Chondrocyte (in vitro differentiated cells): Measurements from ENCODE around the gene COG5. TPM values are rescaled to one million over a fixed set of nuclear protein-coding genes. Genes with fewer than 3 reads are reported as not detected.

Source experiments
- DNase-seq: peaks from one replicate; pipeline ENCODE4 v3.0.0; 2021; ENCODE audit warnings: mixed read lengths, low spot score
- H3K27ac Mint-ChIP-seq: one replicate; pipeline ENCODE4 v1.8.0; 2021; ENCODE audit warnings: mild to moderate bottlenecking, moderate library complexity, mixed read lengths; ENCODE audit not compliant: unreplicated experiment
- H3K27me3 Mint-ChIP-seq: 2 replicates; pipeline ENCODE4 v1.8.0; 2021; ENCODE audit warnings: low read depth, mixed read lengths
- H3K36me3 Mint-ChIP-seq: 2 replicates; pipeline ENCODE4 v1.8.0; 2021; ENCODE audit warnings: low read depth, mixed read lengths
- H3K4me1 Mint-ChIP-seq: 2 replicates; pipeline ENCODE4 v1.8.0; 2021; ENCODE audit warnings: low read depth, mild to moderate bottlenecking, mixed read lengths
- H3K4me3 Mint-ChIP-seq: one replicate; pipeline ENCODE4 v1.8.0; 2021; ENCODE audit warnings: mild to moderate bottlenecking, moderate library complexity, mixed read lengths; ENCODE audit not compliant: unreplicated experiment
- H3K9me3 Mint-ChIP-seq: 2 replicates; pipeline ENCODE4 v1.8.0; 2021; ENCODE audit warnings: low read depth, mixed read lengths
- total RNA-seq: library from RNA; stranded (reverse); gene quantifications from 3 replicates; pipeline ENCODE4 v1.2.1, GENCODE V29; 2021
- TF ChIP-seq, protein P1 (sequence below): fragments of 200-600 bp; sonication (generic); IDR thresholded peaks from 2 replicates; pipeline ENCODE4 v1.5.0; 2021; ENCODE audit warnings: antibody characterized with exemption, mild to moderate bottlenecking, moderate library complexity

Gene COG5
- total RNA-seq, 1 donor from 2014 or later, result 52.8 TPM

DNA sequence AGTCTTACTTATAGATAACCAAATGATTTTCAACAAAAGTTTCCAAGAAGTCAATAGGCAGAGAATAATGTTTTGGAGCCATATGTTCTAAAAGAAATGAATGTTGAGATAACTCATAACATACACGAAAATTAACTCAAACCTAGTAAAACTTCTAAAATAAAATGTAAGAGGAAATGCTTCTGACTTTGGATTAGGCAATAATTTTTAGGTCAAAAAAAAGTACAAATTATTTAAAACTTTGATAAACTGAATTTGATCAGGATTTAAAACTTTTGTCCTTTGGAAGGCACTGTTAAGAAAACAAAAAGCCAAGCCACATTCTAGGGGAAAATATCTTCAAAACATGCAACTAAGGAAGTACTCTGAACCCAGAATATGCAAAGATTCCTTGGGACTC, 242.1 kb downstream of the COG5 start:
- H3K27me3 Mint-ChIP-seq, result no peaks in the 10 kb centered on the region
- no peak overlapping the region for H3K4me3 Mint-ChIP-seq
- H3K27ac Mint-ChIP-seq, result no peak overlapping the region
- no peak for DNase-seq
- H3K9me3 Mint-ChIP-seq, result peaks cover 10% of the 10 kb centered on the region
- no peaks in the 10 kb centered on the region for H3K4me1 Mint-ChIP-seq
- TF ChIP-seq, protein P1, sequence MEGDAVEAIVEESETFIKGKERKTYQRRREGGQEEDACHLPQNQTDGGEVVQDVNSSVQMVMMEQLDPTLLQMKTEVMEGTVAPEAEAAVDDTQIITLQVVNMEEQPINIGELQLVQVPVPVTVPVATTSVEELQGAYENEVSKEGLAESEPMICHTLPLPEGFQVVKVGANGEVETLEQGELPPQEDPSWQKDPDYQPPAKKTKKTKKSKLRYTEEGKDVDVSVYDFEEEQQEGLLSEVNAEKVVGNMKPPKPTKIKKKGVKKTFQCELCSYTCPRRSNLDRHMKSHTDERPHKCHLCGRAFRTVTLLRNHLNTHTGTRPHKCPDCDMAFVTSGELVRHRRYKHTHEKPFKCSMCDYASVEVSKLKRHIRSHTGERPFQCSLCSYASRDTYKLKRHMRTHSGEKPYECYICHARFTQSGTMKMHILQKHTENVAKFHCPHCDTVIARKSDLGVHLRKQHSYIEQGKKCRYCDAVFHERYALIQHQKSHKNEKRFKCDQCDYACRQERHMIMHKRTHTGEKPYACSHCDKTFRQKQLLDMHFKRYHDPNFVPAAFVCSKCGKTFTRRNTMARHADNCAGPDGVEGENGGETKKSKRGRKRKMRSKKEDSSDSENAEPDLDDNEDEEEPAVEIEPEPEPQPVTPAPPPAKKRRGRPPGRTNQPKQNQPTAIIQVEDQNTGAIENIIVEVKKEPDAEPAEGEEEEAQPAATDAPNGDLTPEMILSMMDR, result no peak
- H3K36me3 Mint-ChIP-seq, result peaks cover 8% of the 10 kb centered on the region

DNA sequence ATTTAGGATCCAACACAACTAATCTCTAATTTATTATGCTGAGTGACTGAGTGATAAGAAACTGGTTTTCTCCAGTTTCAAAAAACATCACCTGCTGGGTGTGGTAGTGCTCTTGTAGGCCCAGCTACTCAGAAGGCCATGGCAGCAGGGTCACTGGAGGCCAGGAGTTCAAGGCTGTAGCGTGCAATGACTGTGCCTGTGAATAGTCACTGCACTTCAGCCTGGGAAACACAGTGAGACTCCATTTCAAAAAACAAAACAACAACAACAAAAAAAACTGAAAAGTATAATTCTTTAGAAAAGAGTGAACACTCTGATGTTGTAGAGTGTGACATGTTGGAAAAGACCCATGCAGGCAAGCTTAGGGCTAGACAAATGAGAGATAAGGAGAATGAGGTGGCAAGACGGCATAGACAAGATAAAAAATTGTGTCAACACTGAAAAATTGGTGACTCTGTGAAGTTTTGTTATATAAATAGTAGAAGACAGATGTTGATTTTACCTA, 243.9 kb downstream of the COG5 start:
- Mint-ChIP-seq H3K27me3 (no peaks in the 10 kb centered on the region), H3K27ac (no peak overlapping the region), H3K4me1 (no peaks in the 10 kb centered on the region), H3K9me3 (peaks cover 10% of the 10 kb centered on the region), H3K36me3 (peaks cover 11% of the 10 kb centered on the region), H3K4me3 (no peak overlapping the region)
- TF ChIP-seq, protein P1, result no peak
- DNase-seq, result peak; percentile 21

DNA sequence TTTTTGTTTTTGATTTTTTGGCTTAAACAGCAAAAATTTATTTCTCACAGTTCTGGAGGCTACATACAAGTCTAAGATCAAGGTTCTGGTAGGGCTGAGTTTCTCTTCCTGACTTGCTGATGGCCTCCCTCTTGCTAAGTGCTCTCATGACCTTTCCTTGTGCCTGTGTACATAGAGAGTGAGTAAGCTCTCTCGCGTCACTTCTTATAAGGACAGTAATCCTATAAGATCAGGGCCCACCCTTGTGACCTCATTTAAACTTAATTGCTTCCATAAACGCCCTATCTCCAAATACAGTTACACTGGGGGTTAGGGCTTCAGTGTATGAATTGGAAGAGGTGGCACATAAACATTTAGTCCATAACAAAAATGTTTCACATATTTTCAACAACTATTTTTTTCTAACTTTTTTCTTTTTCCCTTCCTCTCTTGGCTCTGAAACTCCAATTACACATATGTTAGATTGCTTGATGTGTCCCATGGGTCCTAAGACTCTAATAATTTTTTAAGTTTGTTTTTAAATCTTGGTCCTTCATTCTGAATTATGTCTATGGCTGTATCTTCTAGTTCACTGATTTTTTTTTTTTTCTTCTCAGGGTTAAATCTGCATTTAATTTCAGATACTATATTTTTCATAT, 245.1 kb downstream of the COG5 start:
- Mint-ChIP-seq H3K27ac (no peak overlapping the region), H3K36me3 (peaks cover 11% of the 10 kb centered on the region), H3K27me3 (no peaks in the 10 kb centered on the region), H3K4me3 (no peak overlapping the region), H3K9me3 (peaks cover 10% of the 10 kb centered on the region), H3K4me1 (no peaks in the 10 kb centered on the region)
- DNase-seq, result no peak
- TF ChIP-seq, protein P1, result no peak

DNA sequence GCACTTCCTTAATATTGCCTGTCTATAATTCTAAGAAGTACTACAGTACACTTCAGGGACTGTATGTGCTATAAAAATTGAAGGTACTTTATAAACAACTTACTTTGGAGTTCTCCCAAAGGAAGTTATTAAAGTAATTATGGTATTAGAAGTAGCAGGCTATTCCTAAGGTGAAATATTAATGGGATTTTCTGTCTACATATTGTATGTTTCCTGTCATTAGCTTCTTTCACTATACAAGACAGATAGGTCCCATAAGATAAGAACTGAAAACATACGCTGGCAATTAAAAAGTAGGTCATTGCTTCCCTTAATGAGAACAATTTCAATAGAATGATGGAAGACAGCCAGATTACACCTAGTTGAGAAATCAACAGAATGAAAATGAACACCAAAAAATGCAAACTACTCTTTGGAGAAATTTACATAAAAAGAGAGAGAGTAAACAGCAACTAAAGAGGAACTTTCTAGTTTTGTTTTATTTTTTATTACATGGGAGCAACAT, 248.0 kb downstream of the COG5 start:
- TF ChIP-seq, protein P1, result no peak
- Mint-ChIP-seq H3K27me3 (no peaks in the 10 kb centered on the region), H3K27ac (no peak overlapping the region), H3K4me1 (no peaks in the 10 kb centered on the region), H3K4me3 (no peak overlapping the region), H3K9me3 (peaks cover 10% of the 10 kb centered on the region), H3K36me3 (peaks cover 15% of the 10 kb centered on the region)
- no peak for DNase-seq

DNA sequence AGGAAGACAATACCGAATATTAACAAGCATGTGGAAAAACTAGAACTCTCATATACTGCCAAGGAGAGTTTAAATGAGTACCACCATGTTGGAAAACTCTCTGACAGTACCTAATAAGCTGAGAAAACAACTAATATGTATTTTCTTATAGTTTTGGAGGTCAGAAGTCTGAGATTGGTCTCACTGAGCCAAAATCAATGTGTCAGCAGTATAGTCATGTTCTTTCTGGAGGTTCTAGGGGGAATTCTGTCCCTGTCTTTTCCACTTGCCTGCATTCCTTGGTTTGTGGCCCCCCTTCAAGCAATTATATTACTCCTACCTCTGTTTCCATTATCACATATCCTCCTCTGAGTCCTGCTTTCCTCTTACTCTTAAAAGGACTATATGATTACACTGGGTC, 250.4 kb downstream of the COG5 start:
- no peak for DNase-seq
- H3K4me1 Mint-ChIP-seq, result no peaks in the 10 kb centered on the region
- no peak overlapping the region for H3K27ac Mint-ChIP-seq
- no peaks in the 10 kb centered on the region for H3K27me3 Mint-ChIP-seq
- TF ChIP-seq, protein P1, result no peak
- no peaks in the 10 kb centered on the region for H3K9me3 Mint-ChIP-seq
- no peak overlapping the region for H3K4me3 Mint-ChIP-seq
- H3K36me3 Mint-ChIP-seq, result peaks cover 10% of the 10 kb centered on the region
